K562 treated with DMSO at 1 percent for 12 hours (cell line): Measurements from ENCODE around the gene DAAM2. TPM values are rescaled to one million over a fixed set of nuclear protein-coding genes. Genes with fewer than 3 reads are reported as not detected.

ENCODE experiments used
- total RNA-seq: library from RNA; unstranded; fragments of 300-600 nt; gene quantifications from 2 replicates; pipeline ENCODE4 v1.2.3, GENCODE V29; 2022; ENCODE audit not compliant: insufficient read depth

DAAM2 gene
- 0.16 TPM in 1 of 2 replicates, not detected in the other for total RNA-seq

DNA sequence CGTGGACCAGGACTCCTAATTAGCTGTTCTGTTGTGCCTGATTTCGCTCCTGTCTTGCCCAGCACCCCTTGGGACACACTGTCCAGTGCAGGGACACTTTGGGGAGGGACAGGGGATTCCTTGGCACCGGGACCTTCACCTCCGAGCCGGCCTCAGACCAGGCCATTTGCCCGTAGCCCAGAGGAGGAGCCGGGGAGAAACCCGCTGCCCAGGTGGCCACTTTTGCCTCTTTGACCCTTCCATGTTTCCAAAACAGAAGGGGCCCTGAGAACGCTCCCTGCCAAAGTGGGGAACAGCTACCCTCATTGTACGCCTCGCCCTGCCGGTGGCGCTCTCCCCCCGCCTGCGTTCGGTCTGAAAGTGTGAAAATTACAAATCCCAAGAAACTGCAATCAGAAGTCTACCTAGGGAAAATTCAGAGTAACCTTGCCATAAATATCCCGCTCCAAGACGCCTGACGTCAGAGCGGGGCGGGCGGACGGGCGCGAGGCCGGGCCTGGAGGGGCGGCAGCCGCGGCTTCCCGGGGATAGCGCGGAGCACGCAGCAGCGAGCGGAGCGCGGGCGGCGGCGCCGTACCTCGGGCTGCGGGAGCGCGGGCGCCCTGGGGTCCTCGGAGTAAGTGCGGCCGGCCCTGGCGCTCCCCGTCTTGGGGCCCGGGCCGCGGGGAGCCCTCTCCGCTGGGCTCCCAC, at the start of gene DAAM2:
DAAM2 (plus strand) TSS at position 527 of the 690 bp plus-strand sequence. CDS start 63,927 bp downstream, outside the sequence.

GRCh38 chr6:39934131-39934757, 142.1 kb downstream of the DAAM2 start, which contains the start of gene MOCS1:
MOCS1 (minus strand) TSS chr6:39934462; CDS start chr6:39934417, 45 bp downstream.

Other genes with a start within 250 kb of the DAAM2 start
- not detected in 2 replicates for gene KIF6, start 67.0 kb upstream of the DAAM2 start, total RNA-seq
- gene MOCS1, start 142.1 kb downstream of the DAAM2 start, total RNA-seq = 9.6 and 14.1 TPM in 2 replicates